H9 (cell line): ENCODE measurements around the gene PCNX3. TPM values are rescaled to one million over a fixed set of nuclear protein-coding genes. Genes with fewer than 3 reads are reported as not detected.

Source experiments
- DNase-seq: peaks from one replicate; pipeline ENCODE4 v3.0.0-alpha.2; 2017
- H2AFZ ChIP-seq: one replicate; pipeline ENCODE4 v1.6.1; 2013; ENCODE audit warnings: mild to moderate bottlenecking, low read length, control low read depth, moderate library complexity
- H2AK5ac ChIP-seq: 2 replicates; pipeline ENCODE4 v1.6.1; 2013; ENCODE audit warnings: low read length, control low read depth, mixed read lengths; ENCODE audit not compliant: insufficient read length
- H2BK120ac ChIP-seq: one replicate; pipeline ENCODE4 v1.6.1; 2013; ENCODE audit warnings: low read depth, mild to moderate bottlenecking, low read length, control low read depth, inconsistent platforms; ENCODE audit not compliant: poor library complexity, severe bottlenecking
- H2BK12ac ChIP-seq: 2 replicates; pipeline ENCODE4 v1.6.1; 2013; ENCODE audit warnings: low read length, control low read depth, mixed read lengths, low read depth; ENCODE audit not compliant: insufficient read length
- H2BK15ac ChIP-seq: 2 replicates; pipeline ENCODE4 v1.6.1; 2013; ENCODE audit warnings: low read depth, low read length, control low read depth
- H2BK20ac ChIP-seq: one replicate; pipeline ENCODE4 v1.6.1; 2013; ENCODE audit warnings: low read depth, mild to moderate bottlenecking, low read length, control low read depth, inconsistent platforms; ENCODE audit not compliant: poor library complexity, severe bottlenecking
- H2BK5ac ChIP-seq: 2 replicates; pipeline ENCODE4 v1.6.1; 2013; ENCODE audit warnings: low read length, control low read depth, mixed read lengths; ENCODE audit not compliant: insufficient read length
- H3K14ac ChIP-seq: 2 replicates; pipeline ENCODE4 v1.6.1; 2013; ENCODE audit warnings: low read length, control low read depth; ENCODE audit not compliant: insufficient read depth
- H3K18ac ChIP-seq: 2 replicates; pipeline ENCODE4 v1.6.1; 2013; ENCODE audit warnings: low read depth, mild to moderate bottlenecking, mixed read lengths, low read length, control low read depth; ENCODE audit not compliant: insufficient read length
- H3K23ac ChIP-seq: 2 replicates; pipeline ENCODE4 v1.6.1; 2013; ENCODE audit warnings: low read length, control low read depth, mixed read lengths, low read depth; ENCODE audit not compliant: insufficient read length
- H3K23me2 ChIP-seq: 2 replicates; pipeline ENCODE4 v1.6.1; 2013; ENCODE audit warnings: low read depth, mild to moderate bottlenecking, mixed read lengths, low read length, control low read depth; ENCODE audit not compliant: insufficient read length, poor library complexity, severe bottlenecking
- H3K27ac ChIP-seq: 2 replicates; pipeline ENCODE4 v1.5.1; 2013; ENCODE audit warnings: low read length, control low read depth, mixed read lengths, low read depth; ENCODE audit not compliant: insufficient read length
- H3K27me3 ChIP-seq: 2 replicates; pipeline ENCODE4 v1.6.1; 2013; ENCODE audit warnings: low read length, control low read depth, inconsistent platforms; ENCODE audit not compliant: insufficient read depth
- H3K4ac ChIP-seq: 2 replicates; pipeline ENCODE4 v1.6.1; 2013; ENCODE audit warnings: low read depth, mild to moderate bottlenecking, control low read depth, inconsistent platforms, low read length, moderate library complexity
- H3K4me1 ChIP-seq: 2 replicates; pipeline ENCODE4 v1.6.1; 2013; ENCODE audit warnings: low read length, control low read depth, inconsistent platforms; ENCODE audit not compliant: insufficient read depth
- H3K4me2 ChIP-seq: 2 replicates; pipeline ENCODE4 v1.6.1; 2013; ENCODE audit warnings: low read length, control low read depth, mixed read lengths; ENCODE audit not compliant: insufficient read length, insufficient read depth
- H3K56ac ChIP-seq: 2 replicates; pipeline ENCODE4 v1.6.1; 2013; ENCODE audit warnings: low read depth, mild to moderate bottlenecking, mixed read lengths, low read length, control low read depth; ENCODE audit not compliant: insufficient read length
- H3K79me1 ChIP-seq: 2 replicates; pipeline ENCODE4 v1.6.1; 2013; ENCODE audit warnings: low read depth, mild to moderate bottlenecking, moderate library complexity, low read length, control low read depth, inconsistent platforms; ENCODE audit not compliant: insufficient read depth, poor library complexity, severe bottlenecking
- H3K79me2 ChIP-seq: 2 replicates; pipeline ENCODE4 v1.6.1; 2013; ENCODE audit warnings: low read length, control low read depth, inconsistent platforms; ENCODE audit not compliant: insufficient read depth
- H3K9ac ChIP-seq: 2 replicates; pipeline ENCODE4 v1.6.1; 2013; ENCODE audit warnings: low read length, control low read depth, mixed read lengths; ENCODE audit not compliant: insufficient read length; ENCODE audit errors: extremely low read depth
- H3K9me3 ChIP-seq: one replicate; pipeline ENCODE4 v1.6.1; 2013; ENCODE audit warnings: low read depth, low read length, inconsistent platforms; ENCODE audit not compliant: control insufficient read depth
- H3T11ph ChIP-seq: one replicate; pipeline ENCODE4 v1.6.1; 2013; ENCODE audit warnings: mild to moderate bottlenecking, low read length, control low read depth, inconsistent platforms
- H4K20me1 ChIP-seq: one replicate; pipeline ENCODE4 v1.6.1; 2013; ENCODE audit not compliant: control insufficient read depth, insufficient read length, insufficient read depth
- H4K5ac ChIP-seq: 2 replicates; pipeline ENCODE4 v1.6.1; 2013; ENCODE audit warnings: low read depth, mild to moderate bottlenecking, mixed read lengths, low read length, control low read depth; ENCODE audit not compliant: insufficient read length
- H4K8ac ChIP-seq: replicated peaks from 2 replicates; pipeline ENCODE4 v1.6.1; 2013; ENCODE audit warnings: low read length, control low read depth, mixed read lengths, low read depth; ENCODE audit not compliant: insufficient read length
- H4K91ac ChIP-seq: 2 replicates; pipeline ENCODE4 v1.6.1; 2013; ENCODE audit warnings: low read depth, mild to moderate bottlenecking, moderate library complexity, mixed read lengths, low read length, control low read depth; ENCODE audit not compliant: insufficient read length
- H3K27ac Mint-ChIP-seq, 3 experiments: 2 replicates in 2 of 3; 3 replicates in 1 of 3; pipeline ENCODE4 v1.8.0; 2020 to 2021; ENCODE audit warnings: mixed read lengths in 3 of 3, mild to moderate bottlenecking in 1 of 3, moderate library complexity in 1 of 3
- H3K27me3 Mint-ChIP-seq: 2 replicates; pipeline ENCODE4 v1.8.0; 2021; ENCODE audit warnings: low read depth, mild to moderate bottlenecking, moderate library complexity, mixed read lengths
- H3K36me3 Mint-ChIP-seq, 3 experiments: 2 replicates in 2 of 3; 3 replicates in 1 of 3; pipeline ENCODE4 v1.8.0; 2020 to 2021; ENCODE audit warnings: low read depth in 3 of 3, mixed read lengths in 3 of 3; ENCODE audit not compliant: insufficient read depth in 1 of 3
- H3K4me1 Mint-ChIP-seq, 2 experiments: 2 replicates each; pipeline ENCODE4 v1.8.0; 2020; ENCODE audit warnings: mixed read lengths in 2 of 2
- H3K4me3 Mint-ChIP-seq, 2 experiments: 2 replicates in 1 of 2; 3 replicates in 1 of 2; pipeline ENCODE4 v1.8.0; 2020 to 2021; ENCODE audit warnings: mild to moderate bottlenecking in 2 of 2, mixed read lengths in 2 of 2, moderate library complexity in 1 of 2
- H3K9me3 Mint-ChIP-seq, 2 experiments: 2 replicates in 1 of 2; 3 replicates in 1 of 2; pipeline ENCODE4 v1.8.0; 2020; ENCODE audit warnings: mild to moderate bottlenecking in 2 of 2, mixed read lengths in 2 of 2, moderate library complexity in 1 of 2
- CTCF ChIP-seq: fragments of 200-600 bp; sonication (generic); conservative IDR thresholded peaks from 3 replicates; pipeline ENCODE4 v1.8.0; 2021; ENCODE audit warnings: antibody characterized with exemption, mild to moderate bottlenecking
- WGBS: extraction: QIAGEN DNeasy Blood & Tissue Kit; methylation state at CpG from one replicate; pipeline ENCODE4 v1.1.7; 2013; ENCODE audit warnings: missing lambda C conversion rate, low lambda C conversion rate, mixed read lengths; ENCODE audit not compliant: insufficient read length; ENCODE audit errors: extremely low coverage; 5-methylcytosine and 5-hydroxymethylcytosine counted together
- total RNA-seq: library from RNA; stranded (reverse); gene quantifications from 2 replicates; pipeline ENCODE4 v1.2.1, GENCODE V29; 2021

The PCNX3 gene
- total RNA-seq, 1 experiment from 2014 or later = 50.5 TPM

DNA sequence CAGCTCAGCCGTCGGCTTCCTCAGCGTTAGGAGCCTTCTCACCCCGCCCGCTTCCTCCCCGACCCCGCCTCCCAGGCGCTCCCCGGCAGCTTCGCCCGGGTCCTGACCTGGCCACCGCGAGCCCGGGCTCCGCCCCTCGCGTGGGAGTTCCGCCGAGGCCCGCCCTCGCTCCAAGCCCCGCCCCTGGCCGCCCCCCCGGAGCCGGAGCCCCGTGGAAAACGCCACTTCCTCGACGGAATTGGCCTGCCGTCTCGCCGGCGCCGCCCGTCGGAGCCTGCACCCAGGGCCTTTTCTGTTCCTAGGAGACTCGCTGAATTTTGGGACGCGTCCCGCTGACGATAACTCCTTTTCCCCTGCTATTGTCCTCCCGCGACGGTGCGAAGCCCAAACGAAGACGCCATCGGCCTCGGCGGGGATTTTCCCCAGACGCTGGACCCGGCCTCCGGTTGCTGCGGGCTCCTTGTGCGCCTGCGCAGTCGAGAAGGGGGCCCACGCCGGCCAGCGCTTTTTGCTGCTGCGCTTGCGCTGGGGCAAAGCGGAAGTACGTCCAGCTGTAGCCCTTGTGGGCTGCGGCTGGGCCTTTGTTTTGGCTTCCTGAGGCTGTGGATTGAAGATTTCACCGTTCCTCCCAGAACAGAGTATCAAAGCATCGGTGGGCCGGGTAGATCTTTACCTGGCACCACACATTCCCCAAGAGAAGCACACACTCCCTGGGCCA, 37.1 kb downstream of the PCNX3 start:
- Mint-ChIP-seq H3K27me3 (peaks cover 2% of the 10 kb centered on the region), H3K4me3 (peak overlapping the region; percentile 78 to 80), H3K27ac (peak overlapping the region; percentile 97 to 98 (median 98)), H3K36me3 (peaks cover 28 to 44% (median 34%) of the 10 kb centered on the region in 3 experiments), H3K4me1 (peaks cover 20 to 22% of the 10 kb centered on the region in 2 experiments), H3K9me3 (no peaks in the 10 kb centered on the region; a peak in 1 of 5 replicates)
- Histone ChIP-seq H3K23ac (no peak overlapping the region), H3K4me2 (peak overlapping the region; percentile 86), H4K91ac (no peak overlapping the region), H3K4me1 (peaks cover 4% of the 10 kb centered on the region; the same call in 1 of the 2 replicates), H3K23me2 (peaks cover 4% of the 10 kb centered on the region), H3K18ac (peak overlapping the region; percentile 73), H4K20me1 (no peaks in the 10 kb centered on the region), H3K56ac (no peak overlapping the region), H2BK5ac (no peak overlapping the region), H4K5ac (no peak overlapping the region), H2BK20ac (no peak overlapping the region), H2AK5ac (no peak overlapping the region), H3K79me2 (no peaks in the 10 kb centered on the region), H2BK15ac (no peak overlapping the region), H2BK120ac (no peak overlapping the region), H3K9me3 (no peaks in the 10 kb centered on the region), H2BK12ac (no peak overlapping the region), H3K4ac (no peak overlapping the region; the same call in 1 of the 2 replicates), H3K14ac (peak overlapping the region; percentile 72; the same call in 1 of the 2 replicates), H3K27ac (peak overlapping the region; percentile 18), H4K8ac (no peak overlapping the region), H2AFZ (no peak overlapping the region), H3T11ph (no peak overlapping the region), H3K79me1 (no peaks in the 10 kb centered on the region), H3K9ac (peak overlapping the region; percentile 60), H3K27me3 (no peaks in the 10 kb centered on the region)
- WGBS = no CpG with 5 or more reads among the region's 68 CpGs
- peak; percentile 94 for DNase-seq
- no peak for TF ChIP-seq CTCF
